GM19035 (cell line): ENCODE measurements around the gene AP1AR.

ENCODE experiments used
- ATAC-seq: cut with Tn5 transposase; IDR thresholded peaks from one replicate; pipeline ENCODE4 v1.9.1; 2021; ENCODE audit not compliant: unreplicated experiment

The AP1AR gene

GRCh38 chr4:112222219-112222955, 9.2 kb upstream of the AP1AR start:
- no peak for ATAC-seq

- no peak for ATAC-seq
These were observed 6.4 kb upstream of the AP1AR start for GRCh38 chr4:112225157-112225556.

- ATAC-seq: peak; percentile 85
These were observed 458 bp upstream of the AP1AR start for GRCh38 chr4:112230879-112231778.

- no peak for ATAC-seq
These were observed 3.5 kb downstream of the AP1AR start for GRCh38 chr4:112234952-112235609.

GRCh38 chr4:112236040-112236439, 4.5 kb downstream of the AP1AR start:
- ATAC-seq: no peak

- no peak for ATAC-seq
These were observed 7.2 kb downstream of the AP1AR start for GRCh38 chr4:112238833-112239232.

- ATAC-seq: no peak
These were observed 13.8 kb downstream of the AP1AR start for GRCh38 chr4:112245383-112245782.

- no peak for ATAC-seq
These were observed 15.4 kb downstream of the AP1AR start for GRCh38 chr4:112247021-112247420.

GRCh38 chr4:112251019-112251643, 19.5 kb downstream of the AP1AR start:
- ATAC-seq: no peak

- ATAC-seq: no peak
These were observed 20.6 kb downstream of the AP1AR start for GRCh38 chr4:112252234-112252633.

- ATAC-seq: peak; percentile 82
These were observed 21.9 kb downstream of the AP1AR start for GRCh38 chr4:112253382-112254000.

- no peak for ATAC-seq
These were observed 25.5 kb downstream of the AP1AR start for GRCh38 chr4:112257098-112257497.

- ATAC-seq: no peak
These were observed 35.2 kb downstream of the AP1AR start for GRCh38 chr4:112266823-112267222.

GRCh38 chr4:112270051-112270450, 38.5 kb downstream of the AP1AR start:
- no peak for ATAC-seq

- no peak for ATAC-seq
These were observed 39.2 kb downstream of the AP1AR start for GRCh38 chr4:112270640-112271421.

- ATAC-seq: no peak
These were observed 40.7 kb downstream of the AP1AR start for GRCh38 chr4:112272292-112272691.

- ATAC-seq: no peak
These were observed 43.4 kb downstream of the AP1AR start for GRCh38 chr4:112274959-112275358.

- no peak for ATAC-seq
These were observed 44.5 kb downstream of the AP1AR start for GRCh38 chr4:112276113-112276512.

- no peak for ATAC-seq
These were observed 45.6 kb downstream of the AP1AR start for GRCh38 chr4:112277220-112277619.
